CD4-positive, alpha-beta T cell treated with Interleukin-17A for 1 hour (primary cell): ENCODE measurements around the gene TP63.

ENCODE experiments used
- DNase-seq: peaks from one replicate; pipeline ENCODE4 v3.0.0-alpha.2; 2020

The TP63 gene

GRCh38 chr3:189827108-189827507, 195.9 kb downstream of the TP63 start:
- DNase-seq = no peak

- no peak for DNase-seq
Observed at GRCh38 chr3:189830401-189830800, 199.2 kb downstream of the TP63 start.

GRCh38 chr3:189833266-189833665, 202.1 kb downstream of the TP63 start:
- no peak for DNase-seq

- no peak for DNase-seq
Observed at GRCh38 chr3:189833996-189834395, 202.8 kb downstream of the TP63 start.

DNA sequence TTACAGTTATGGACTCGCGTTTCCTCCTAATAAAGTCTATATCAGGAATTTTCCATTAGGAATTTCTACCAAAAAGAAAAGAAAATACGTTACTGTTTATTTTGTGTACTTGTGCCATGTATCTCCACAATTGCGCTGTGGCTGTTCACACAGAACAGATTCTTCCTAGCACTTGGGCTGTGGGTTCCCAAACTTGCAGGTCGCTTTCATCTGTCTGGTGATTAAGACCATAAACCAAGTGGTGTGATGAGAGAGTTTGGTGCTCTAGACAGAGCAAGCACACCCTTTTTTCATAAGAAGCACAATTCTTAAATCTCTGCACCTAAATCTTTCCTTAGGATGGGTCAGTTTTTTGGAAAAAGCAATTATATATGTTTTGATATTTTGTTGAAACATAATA, 203.3 kb downstream of the TP63 start:
- no peak for DNase-seq

DNA sequence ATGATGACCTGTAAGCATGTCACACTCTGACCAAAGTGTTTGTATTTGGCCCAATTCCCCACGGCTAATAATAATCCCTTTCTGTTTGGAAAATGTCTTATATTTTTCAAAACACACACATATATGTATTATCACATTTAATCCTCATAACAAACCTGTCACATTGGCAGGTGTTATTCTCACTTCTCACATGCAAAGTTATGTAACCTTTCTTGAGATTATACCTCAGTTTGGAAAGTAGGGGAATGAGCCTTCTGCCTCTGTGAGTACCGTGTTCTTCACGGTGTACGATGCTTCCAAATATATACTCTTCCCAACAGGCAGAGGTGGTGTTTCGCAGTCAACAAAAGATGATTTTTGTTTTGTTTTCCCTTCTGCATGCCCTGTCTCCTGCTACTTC, 205.6 kb downstream of the TP63 start:
- no peak for DNase-seq

DNA sequence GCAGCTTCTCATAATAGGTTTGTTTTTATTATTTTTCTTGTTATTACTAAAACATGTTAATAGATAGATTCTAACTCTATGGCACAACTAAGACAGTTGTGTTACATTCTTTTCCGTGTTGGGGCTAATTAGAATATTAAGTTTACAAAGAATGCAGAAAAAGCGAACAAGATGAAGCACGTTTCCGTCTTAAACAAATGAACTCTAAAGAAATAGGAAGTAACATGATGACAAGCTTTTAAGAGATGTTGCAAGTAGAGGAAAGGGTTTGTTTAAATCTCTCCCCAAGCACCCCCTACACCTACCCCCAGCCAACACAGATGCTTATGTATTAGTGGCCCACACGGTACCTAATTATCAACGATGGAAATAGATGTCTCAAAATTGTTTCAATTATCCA, 207.1 kb downstream of the TP63 start:
- no peak for DNase-seq

DNA sequence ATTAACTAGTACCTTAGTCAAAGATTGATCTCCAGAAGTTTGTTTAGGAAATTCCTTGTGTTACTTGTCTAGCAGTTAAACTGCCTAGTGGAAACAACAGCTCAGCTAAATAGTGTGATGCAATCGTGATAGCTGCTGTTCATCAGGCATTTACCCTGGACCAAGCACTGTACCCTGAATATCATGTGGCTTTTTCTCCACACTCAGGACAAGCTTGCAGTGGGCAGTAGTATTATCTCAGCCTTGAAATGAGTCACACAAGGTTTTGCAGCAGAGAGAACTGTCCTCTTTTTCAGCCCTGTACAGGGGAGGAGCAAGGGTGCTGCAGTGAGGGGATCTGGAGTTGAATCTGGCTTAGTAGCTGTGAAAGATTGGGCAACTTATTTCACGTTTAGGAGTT, 208.4 kb downstream of the TP63 start:
- no peak for DNase-seq

GRCh38 chr3:189841473-189842205, 210.4 kb downstream of the TP63 start:
- DNase-seq = no peak

GRCh38 chr3:189842681-189843602, 211.8 kb downstream of the TP63 start:
- DNase-seq = no peak

DNA sequence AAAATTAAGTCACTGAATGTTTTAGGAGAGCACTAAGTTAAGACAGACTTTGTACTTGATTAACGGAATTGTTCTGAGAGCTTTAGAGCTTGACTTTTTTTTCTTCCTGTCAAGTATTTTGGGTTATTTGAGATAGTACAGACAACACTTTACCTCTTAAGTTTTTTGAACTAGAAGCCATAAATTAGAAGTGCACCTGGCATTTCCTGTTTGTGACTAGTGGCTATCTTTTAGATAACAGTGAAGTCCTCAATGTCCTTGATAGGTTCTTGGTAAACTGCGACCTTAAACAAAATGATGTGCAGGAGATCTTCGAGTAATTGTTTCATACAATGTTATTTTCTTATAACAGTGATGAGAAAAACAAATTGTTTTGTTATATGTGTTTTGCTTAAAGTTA, 213.9 kb downstream of the TP63 start:
- DNase-seq = no peak

DNA sequence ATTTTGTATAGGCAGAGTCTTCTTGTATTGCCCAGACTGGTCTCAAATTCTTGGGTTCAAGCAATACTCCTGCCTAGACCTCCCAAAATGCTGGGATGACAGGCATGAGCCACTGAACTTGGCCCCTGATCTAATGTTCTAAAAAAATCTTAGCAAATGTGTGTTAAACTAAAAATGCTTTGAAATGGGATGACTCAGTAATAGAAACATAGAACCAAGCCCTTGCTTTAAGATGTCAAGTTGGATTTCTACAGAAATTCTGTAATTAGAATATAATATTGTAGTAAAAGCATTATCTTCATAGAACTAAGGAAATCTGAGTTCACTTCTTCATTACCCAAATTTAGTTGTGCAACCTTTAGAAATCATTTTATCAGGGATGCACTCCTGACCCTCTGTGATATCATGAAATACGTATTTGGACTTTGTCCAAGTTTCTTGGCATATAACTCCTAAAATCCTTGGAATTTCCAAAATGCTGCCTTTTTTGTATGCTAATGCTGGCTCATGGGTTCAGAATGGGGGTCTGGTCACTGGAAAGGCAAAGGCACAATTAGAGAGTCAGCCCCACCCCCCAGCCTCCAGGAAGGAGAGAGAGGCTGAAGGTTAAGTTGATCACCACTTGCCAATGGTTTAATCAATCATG, 217.3 kb downstream of the TP63 start:
- DNase-seq = no peak

- no peak for DNase-seq
Observed at GRCh38 chr3:189849262-189849661, 218.1 kb downstream of the TP63 start.

DNA sequence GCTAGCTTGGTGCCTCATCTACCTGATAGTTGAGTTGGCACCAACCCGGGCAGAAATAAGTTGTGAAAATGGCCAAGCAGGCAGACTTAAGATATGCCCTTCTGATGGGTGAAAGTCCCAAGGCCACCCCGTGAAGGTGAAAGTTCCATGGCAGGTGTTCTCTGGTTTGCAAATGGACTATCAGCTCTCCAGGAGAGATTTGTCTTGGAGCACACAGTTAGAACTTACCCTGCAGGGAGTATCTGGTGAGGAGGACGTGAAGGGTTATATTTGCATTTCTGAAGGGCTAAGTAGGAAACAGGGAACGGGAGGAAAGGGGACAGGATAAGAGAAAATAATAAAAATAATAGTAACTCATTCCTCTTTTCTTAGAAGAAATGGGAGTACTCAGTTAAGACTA, 220.5 kb downstream of the TP63 start:
- no peak for DNase-seq

DNA sequence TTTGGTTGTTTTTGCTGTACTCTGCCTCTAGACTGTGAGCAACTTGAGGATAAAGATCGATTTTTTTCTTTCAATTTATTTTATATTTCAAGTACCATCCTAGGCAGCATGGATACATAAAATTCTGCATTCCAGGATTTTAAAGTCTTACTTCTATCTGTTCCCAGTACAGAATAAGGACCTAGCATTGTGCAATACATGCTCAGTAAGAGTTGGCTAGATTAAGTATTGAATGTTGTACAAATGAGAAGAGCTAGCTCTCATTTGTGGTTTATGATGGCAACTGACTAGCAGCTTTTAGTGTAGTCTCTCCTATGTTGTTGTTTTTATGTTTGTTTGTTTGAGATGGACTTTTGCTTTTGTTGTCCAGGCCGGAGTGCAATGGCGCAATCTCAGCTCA, 222.7 kb downstream of the TP63 start:
- no peak for DNase-seq

- no peak for DNase-seq
Observed at GRCh38 chr3:189860296-189860695, 229.1 kb downstream of the TP63 start.

- DNase-seq = no peak
Observed at GRCh38 chr3:189862385-189862998, 231.3 kb downstream of the TP63 start.

DNA sequence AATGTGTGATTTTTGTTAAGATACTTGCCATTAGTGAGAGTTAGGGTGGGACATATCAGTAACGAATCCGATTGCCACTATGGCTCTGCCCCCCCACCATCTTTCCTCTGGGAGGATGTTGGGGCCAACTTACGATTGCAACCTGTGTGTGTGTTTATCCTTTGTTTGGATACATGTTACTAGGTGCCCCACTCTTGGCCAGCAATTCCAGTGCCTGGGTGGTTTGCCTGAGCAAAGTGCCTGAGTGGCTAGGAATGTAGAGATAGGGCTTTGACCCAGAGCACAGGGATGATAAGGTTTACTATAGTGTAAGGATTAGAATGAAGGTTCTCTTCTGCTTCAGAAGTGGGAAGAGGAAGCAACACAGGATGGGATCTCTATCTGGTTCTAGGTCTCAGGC, 231.8 kb downstream of the TP63 start:
- no peak for DNase-seq

DNA sequence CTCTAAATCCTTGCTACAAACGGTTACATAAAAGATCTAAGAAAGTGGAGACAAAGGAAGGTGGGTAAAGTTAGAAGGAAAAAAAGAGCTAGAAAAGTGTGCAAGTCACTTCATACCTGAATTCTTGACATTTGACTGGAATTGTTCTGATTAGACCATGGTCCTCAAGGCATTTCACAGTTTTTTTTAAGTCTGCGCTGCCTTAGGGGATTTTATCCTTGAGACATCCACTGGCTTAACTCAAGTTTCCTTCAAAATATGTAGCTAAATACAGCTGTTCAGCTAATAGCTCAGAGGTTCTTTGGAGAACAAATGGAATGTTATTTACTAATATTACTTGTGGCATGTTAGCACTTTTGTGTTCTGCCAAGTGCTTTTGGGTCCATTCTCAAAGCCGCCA, 236.9 kb downstream of the TP63 start:
- DNase-seq = no peak

GRCh38 chr3:189869165-189869564, 238.0 kb downstream of the TP63 start:
- DNase-seq = no peak

DNA sequence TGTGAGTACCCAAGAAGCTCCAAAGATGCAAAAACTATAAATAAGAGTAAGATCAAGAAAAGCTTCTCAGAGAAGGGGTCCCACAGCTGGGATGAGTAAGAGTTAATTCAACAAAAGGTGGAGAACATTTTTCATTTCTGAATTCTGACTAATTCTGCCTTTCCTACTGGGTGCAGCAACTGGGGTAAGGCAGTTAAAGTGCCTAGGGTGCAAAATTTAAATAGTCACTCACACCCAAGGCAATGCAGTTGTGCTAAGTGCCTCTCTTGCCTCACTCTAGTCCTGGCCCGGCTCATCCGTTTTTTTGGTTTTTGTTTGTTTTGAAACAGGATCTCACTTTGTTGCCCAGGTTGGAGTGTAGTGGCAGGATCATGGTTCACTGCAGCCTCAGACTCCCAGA, 240.2 kb downstream of the TP63 start:
- DNase-seq = no peak

DNA sequence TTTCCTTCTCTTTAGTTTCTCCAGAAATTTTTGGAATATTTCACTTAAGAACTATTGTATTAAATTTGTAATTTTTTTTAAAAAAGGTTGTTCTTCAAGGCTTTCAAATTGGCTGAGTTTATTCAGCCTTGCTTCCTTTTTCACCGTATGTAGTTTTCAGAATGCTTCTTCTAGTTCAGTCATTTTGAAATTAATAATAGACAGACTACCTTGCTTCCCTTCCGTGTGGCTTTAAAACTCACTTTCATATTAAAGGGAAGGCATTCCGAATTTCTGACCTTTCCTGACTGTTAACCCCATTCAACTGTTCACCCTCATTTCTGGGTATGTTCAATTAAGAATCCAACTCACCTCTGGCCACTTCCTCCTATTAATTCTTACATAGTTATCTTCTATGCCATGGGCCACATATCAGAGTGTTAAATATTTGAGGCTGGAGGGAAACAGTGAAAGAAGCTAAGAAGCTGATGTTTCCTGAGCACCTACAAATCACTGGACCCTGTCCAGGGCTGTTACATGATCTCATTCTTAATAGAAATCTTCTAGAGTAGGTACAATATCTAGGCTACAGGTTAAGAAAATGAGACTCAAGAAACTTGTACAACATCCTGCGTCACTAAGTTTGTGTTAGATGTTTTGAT, 252.0 kb downstream of the TP63 start:
- no peak for DNase-seq

- no peak for DNase-seq
Observed at GRCh38 chr3:189890496-189890895, 259.3 kb downstream of the TP63 start.
